SKM-1 treated with dmso at 0.1 percent for 144 hours (cell line): ENCODE results near the gene SH3BP1.
A peak's percentile ranks its signal among the peaks of the same experiment; 100 is the strongest.
"Not testable (repeated sequence)": the region's sequence is repeated elsewhere in the genome, so short reads cannot be mapped to it uniquely, and the experiment has no call there.

Experiments used
- DNase-seq: peaks from one replicate; lab custom pipeline; 2025; ENCODE audit not compliant: unreplicated experiment; lab: John Stamatoyannopoulos, UW

The SH3BP1 gene, protein sequence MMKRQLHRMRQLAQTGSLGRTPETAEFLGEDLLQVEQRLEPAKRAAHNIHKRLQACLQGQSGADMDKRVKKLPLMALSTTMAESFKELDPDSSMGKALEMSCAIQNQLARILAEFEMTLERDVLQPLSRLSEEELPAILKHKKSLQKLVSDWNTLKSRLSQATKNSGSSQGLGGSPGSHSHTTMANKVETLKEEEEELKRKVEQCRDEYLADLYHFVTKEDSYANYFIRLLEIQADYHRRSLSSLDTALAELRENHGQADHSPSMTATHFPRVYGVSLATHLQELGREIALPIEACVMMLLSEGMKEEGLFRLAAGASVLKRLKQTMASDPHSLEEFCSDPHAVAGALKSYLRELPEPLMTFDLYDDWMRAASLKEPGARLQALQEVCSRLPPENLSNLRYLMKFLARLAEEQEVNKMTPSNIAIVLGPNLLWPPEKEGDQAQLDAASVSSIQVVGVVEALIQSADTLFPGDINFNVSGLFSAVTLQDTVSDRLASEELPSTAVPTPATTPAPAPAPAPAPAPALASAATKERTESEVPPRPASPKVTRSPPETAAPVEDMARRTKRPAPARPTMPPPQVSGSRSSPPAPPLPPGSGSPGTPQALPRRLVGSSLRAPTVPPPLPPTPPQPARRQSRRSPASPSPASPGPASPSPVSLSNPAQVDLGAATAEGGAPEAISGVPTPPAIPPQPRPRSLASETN

DNA sequence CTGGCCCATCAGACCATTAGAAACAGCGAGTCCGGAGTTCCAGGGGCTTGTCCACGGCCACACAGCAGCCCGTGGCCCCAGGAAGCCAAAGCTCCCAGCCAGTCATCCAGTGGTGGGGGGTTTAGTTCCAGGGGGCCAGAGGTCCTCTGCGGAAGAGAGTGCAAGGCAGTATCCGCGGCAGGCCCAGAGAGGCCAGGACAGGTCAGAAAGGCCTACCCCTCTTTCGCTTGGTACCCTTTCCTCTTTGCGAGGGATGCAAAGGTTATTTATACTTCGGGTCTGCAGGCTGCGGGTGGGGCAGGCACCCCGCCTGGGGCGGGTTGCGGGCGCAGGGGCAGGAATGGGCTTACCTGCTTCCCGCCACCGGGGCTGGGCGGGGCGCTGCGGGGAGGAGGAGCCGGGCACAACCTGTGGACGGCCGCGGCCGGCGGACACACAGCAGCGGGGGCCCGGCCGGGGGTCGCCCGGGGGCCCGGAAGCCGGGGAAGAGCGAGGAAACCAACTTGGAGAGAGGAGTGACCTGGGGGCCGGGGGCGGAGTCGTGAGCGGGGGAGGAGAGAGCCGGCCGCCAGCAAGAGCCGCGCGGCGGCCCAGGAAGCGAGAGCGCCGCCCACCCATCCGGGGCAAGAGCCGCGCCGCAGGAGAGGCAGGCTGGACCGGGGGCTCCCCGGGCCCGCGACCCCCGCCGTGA, at the start of gene SH3BP1:
SH3BP1 (plus strand) TSS at position 600 of the 691 bp plus-strand sequence. CDS start 119 bp downstream, outside the sequence.
- no peak for DNase-seq

DNA sequence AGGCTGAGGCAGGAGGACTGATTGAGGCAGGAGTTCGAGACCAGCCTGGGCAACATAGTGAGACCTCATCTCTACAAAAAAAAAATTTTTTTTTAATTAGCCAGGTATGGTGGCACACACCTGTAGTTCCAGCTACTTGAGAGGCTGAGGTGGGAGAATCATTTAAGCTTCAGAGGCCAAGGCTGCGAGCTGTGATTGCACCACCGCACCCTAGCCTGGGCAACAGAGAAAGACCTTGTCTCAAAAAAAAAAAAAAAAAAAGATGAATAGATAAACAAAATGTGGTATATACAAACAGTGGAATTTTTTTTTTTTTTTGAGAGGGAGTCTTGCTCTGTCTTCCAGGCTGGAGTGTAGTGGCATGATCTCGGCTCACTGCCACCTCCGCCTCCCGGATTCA, 48.4 kb upstream of the SH3BP1 start:
- not testable (repeated sequence) for DNase-seq

DNA sequence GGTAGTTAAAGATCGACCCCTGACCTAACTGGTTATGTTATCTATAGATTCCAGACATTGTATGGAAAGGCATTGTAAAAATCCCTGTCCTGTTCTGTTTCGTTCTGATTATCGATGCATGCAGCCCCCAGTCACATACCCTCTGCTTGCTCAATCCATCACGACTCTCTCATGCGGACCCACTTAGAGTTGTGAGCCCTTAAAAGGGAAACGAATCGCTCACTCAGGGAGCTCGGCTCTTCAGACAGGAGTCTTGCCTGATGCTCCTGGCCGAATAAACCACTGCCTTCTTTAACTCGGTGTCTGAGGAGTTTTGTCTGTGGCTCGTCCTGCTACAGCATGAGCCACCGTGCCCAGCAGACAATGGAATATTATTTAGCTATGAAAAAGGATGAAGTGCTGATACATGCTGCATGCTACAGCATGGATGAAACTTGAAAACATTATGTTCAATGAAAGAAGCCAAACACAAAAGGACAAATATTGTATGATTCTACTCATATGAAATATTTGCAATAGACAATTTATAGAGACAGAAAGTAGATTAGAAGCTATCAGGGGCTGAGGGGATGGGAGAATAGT, 47.6 kb upstream of the SH3BP1 start:
- DNase-seq = no peak

DNA sequence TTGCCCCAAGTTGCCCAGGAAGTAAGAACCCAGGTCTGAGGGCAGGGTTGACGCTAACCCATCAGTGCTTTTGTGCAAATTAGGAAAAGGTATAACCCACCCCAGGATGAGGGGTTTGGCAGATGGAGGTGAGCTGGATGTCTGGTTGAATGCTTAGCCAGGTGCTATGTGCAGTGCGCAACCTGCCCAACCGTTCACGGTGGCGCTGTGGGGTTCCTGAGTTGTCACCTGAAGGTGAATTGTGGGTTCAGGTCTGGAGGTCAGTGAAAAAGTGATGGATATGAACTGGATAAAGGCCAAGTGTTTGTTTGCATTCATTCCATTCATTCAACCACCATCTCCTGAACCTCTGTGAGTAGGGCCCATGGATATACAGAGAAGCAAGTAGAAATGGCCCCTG, 45.2 kb upstream of the SH3BP1 start:
- no peak for DNase-seq

DNA sequence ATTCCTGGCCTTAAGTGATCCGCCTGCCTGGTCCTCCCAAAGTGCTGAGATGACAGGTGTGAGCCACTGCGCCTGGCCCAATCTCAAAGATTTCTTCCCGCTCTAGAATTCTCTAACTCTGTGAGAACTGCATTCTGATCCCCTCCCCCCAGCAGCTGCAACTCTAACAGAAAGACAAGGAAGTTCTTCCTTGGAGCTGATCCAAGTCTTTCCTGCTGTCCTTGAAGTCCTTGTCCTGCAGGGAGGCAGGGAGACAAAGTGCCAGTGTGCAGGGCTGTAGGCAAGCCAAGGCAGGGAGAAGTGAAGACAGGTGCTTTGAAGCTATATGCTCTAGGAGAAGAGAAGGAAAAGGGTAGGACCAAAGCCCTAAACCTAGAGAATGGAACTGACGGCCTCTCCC, 40.3 kb upstream of the SH3BP1 start:
- DNase-seq = no peak

DNA sequence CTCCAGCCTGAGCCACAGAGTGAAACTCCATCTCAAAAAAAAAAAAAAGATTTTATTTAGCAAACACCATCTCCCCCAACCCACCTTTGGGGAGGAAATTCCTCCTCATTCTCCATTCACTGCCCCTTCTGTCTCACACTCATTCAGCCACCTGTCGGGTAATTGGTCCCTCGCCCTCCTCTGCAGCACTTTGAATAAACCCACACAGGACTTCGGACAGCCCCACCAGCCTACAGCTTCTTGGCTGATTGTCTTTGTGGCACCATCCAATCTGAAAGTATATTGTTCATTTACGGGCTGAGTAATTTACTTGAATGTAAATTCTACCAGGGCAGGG, 38.3 kb upstream of the SH3BP1 start:
- no peak for DNase-seq

DNA sequence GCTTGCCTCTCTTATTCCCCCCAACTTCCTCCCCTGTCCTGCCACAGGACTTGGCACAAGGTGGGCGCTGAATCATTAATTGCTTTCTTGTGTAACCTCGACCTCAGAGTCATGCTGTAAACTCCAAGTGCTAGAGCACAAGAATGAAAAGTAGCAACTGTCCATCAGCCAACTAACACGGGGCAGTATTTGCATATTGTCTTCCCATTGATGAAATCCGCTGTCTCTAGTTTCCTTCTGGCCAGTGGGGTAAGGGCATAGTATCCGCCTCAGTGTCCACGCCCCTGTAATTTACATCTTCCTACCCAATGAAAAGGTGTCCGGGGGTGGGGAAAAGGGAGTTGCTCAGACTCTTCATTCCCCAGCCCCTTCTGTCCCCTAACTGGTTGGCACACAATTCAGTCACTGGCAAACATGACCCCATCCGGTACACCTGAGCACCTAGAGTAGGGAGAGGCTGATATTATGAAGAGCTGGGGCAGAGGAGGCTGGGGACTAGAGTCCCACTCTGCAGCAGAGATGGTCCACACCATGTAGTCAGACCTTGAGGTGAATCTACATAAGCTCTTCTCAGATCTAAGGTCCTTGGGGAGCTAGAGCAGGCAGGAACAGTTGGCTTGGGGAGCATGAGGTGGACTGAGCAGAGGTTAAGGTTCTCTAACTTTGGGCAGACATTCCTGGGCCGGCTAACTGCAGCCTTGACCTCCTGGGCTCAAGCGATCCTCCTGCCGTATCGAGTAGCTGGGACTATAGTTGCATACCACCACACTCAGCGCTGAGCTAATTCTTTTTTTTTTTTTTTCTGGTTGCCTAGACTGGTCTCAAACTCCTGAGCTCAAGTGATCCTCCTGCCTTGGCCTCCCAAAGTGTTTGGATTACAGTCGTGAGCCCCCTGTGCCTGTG, 37.7 kb upstream of the SH3BP1 start:
- no peak for DNase-seq

DNA sequence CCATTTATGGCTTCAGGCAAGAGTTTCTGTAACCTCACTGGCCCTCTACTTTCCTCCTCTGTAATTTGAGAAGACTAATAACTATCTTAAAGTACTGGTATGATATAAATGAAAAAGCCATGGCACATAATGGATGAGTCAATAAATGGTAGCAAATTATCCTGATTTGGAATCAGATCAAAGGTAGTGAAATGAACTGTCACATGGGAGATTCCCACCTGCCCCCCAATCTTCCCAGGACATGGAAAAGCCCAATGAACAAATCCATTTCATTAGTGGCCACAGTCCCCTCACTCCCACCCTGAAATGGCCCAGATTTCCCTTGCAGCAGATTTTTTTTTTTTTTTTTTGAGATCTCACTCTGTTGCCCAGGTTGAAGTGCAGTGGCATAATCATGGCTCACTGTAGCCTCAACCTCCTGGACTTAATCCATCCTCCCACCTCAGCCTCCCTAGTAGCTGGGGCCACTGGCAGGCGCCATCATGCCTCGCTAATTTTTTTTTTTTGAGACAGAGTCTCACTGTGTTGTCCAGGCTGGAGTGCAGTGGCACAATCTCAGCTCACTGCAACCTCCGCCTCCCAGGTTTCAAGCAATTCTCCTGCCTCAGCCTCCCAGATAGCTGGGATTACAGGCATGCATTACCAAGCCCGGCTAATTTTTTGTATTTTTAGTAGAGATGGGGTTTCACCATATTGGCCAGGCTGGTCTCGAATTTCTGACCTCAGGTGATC, 36.8 kb upstream of the SH3BP1 start:
- not testable (repeated sequence) for DNase-seq

DNA sequence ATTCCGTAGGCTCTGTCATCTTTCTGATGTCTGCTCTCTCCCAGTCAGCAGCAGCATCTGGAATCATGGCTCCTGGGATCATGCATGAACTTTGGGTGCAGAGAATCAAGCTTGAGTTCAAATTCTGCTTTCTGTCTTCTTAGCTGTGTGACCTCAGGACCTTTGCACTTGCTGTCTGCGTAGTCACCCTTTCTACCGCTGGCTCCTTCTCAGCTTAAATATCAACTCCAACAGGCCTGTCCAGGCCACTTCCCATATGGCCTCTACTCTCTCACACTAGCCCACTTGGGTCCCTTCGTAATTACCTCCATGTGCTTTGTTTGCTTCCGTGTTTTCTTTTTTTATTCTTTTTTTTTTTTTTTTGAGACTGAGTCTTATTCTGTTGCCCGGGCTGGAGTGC, 35.4 kb upstream of the SH3BP1 start:
- no peak for DNase-seq

DNA sequence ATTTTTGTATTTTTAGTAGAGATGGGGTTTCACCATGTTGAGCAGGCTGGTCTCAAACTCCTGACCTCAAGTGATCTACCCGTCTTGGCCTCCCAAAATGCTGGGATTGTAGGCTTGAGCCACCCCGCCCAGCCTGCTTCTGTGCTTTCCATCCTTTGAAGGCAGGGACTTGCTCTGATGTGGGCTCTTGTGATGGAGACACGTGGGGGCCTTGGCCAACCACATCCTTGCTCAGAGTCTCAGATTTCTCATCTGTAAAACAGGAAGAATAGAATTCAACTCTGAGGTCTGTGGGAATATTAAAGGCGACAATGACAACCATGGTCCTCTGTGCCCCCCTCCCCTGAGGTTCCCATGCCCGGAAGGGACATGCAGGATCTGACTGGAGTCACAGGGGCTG, 34.6 kb upstream of the SH3BP1 start:
- DNase-seq = no peak

DNA sequence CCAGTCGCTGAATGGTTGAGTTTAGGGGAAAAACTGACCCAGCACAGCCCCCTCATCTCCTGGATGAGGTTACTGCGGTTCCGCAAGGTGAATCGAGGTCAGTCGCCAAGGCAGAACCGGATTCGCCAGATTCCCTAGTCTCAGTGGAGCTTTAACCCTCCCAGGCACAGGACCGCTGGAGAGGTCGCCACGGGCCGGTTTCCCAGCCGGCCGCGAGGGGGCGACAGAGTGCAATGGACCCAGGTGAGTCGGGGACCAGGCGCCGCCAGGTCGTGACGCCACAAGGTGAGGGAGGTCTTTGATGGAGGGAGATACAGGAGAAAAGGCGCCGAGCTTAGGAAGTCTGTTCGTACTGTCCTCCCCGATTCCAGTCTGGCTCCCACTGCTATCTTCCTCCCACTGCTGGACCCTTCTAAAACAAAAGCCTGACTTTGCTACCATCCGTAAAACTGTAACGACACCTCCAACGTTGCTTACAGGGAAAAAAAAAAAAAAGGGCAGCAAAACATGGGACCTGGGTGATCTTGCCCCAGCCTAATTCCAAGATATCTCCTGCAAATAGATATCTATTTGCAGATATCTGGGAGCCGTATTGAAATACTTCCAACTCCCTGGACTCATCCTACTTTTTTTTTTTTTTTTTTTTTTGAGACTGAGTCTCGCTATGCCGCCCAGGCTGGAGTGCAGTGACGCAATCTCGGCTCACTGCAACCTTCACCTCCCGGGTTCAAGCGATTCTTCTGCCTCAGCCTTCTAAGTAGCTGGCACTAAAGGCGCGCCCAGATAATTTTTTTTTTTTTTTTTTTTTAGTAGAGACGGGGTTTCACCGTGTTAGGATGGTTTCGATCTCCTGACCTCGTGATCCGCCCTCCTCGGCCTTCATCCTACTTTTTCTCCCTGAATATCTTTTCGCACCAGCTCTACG, 32.2 kb upstream of the SH3BP1 start:
- peak; percentile 66 for DNase-seq

DNA sequence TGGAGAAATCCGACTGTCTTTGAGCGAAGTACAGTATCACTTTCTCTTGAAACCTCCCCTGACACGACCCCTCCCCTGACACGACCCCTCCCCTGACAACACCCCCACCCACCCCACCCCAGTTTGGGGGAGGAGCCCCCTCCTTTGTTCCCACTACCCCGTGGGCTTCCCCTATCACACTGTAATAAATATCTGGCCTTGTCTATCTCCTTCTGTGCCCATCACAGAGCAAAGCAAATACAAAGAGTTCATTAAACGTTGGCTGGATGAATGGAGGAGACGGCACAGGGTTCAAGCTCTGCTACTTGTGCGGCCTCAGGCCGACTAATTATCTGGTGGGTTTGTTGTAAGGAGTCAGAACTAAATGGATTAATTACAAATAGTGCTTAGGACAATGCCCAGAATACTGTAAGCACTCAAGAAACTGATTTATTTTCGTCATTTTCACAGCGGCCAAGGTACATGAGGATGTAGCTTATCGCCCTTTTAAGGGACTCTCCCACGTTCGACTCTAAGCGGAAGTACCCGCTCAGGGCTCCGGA, 31.5 kb upstream of the SH3BP1 start:
- no peak for DNase-seq

DNA sequence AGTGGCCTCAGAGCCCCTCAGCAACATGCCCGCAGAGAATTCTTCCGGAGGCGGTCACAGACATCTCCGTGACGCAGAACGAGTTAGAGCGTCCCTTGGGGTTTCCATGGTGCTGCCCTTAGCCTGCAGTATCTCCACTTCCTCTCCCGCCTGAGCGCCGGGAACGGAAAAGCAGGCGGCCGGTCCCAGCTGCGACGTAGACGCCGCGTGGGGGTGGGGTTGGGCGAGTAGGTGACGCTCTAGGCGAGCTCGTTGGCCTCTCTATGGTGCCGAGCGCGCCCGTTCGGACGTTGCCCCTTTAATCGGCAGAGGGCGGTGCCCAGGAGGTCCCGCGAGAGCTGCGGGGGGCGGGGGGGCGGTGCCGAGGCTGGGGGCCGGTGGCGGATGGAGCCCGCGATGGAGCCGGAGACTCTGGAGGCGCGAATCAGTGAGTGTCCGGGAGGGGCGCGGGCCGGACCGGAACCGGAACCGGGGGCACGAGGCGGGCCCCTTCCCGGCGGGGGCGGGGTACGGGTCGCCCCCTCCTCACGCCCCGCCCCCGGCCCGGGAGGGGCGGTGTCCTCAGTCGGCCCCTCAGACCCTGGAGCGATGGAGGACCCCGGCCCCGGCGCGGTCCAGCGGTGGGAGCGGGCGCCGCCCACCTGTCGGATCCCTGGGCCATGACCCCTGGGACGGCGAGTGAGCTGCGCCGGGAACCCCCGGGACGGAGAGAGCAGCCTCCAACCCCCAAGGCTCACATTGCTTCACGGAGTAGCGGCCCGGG, 30.8 kb upstream of the SH3BP1 start, which contains the start of gene GGA1:
GGA1 (plus strand) TSS at position 358 of the 763 bp plus-strand sequence; CDS start at position 385, 27 bp downstream.
- peak; percentile 96 for DNase-seq

DNA sequence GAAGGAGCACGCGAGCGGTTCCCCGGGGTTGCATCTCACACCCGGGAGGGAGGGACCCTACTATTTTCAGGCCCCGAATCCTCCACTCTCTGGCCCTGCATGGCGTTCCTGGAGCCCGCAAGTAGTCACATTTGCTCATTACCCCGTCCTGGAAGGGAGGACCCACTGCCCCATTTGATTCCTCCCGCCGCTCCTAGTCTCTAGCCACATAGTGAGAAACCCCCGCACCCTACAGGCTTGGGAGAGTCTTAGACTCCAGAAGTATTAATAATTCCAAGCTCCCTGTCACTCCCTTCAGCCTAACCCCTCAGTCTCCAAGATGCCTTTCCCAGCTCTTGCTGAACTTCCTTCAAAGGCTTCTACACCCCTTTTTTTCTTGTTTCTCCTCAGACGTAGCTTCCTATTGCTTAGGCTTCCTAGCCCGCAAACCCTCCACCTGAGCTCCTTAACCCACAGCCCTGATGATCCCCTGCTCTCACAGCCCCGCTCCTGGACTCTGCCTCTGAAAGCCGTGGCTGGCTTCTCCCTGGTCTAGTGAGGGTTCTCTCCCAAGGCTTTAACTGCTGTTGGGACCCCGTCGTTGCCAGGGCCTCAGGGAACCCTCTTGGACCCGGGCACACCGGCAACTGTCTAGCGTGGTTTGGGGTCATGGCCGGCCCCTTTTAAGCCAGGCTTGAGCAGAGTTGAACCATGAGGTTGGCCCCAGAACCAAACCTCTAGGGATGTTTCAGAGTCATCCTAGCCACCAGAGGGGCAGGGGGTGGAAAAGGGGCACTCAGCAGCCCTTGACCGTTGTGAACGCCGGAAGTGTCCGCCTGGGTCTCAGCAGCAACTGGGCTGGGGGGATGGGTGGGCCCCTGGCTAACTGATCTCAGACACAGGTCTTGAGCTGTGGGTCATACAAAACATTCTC, 30.0 kb upstream of the SH3BP1 start:
- no peak for DNase-seq

DNA sequence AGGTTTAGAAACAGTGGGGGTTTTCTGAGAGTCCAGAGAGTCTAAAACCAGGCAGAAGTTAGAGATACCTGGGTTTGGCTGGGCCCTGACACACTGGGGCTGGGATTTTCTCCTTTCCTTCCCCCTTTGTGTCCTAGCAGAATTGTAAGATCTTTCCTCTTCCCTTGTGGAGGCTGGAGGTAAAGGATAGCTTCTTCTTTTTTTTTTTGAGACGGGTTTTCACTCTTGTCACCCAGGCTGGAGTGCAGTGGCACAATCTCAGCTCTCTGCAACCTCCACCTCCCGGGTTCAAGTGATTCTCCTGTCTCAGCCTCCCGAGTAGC, 29.4 kb upstream of the SH3BP1 start:
- DNase-seq = not testable (repeated sequence)

DNA sequence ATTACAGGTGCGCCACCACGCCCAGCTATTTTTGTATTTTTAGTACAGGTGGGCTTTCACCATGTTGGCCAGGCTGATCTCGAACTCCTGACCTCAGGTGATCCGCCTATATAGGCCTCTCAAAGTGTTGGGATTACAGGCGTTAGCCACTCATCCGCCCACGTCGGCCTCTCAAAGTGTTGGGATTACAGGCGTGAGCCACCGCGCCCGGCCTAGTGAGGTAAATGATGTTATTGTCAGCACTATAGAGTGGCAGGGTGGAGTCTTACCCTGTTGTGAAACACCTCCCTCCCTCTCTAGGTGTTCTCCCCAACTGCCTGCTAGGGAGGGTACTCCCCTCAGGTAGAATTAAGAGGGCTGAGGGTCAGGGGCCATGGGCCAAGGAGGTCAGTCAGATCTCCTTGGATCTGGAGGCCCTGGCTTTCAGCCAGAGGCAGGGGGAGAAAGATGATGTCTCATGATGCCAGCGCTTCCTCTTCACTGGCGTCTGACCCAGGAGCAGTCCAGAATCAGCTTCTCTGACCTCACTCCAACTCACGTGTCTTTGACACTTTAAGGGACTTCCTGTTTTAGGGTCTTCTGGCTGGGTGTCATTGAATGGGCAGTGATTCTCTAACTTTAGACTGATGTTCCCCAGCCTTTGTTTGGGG, 28.9 kb upstream of the SH3BP1 start:
- no peak for DNase-seq
